Effector CD8-positive, alpha-beta T cell (primary cell): ENCODE measurements around the gene VWF.

ENCODE experiments used
- DNase-seq: peaks from one replicate; lab custom pipeline; 2025; lab: John Stamatoyannopoulos, UW

VWF gene

GRCh38 chr12:5977556-5977955 lies 146.9 kb downstream of the VWF start:
- DNase-seq, result no peak

GRCh38 chr12:5976711-5977110 lies 147.8 kb downstream of the VWF start:
- no peak for DNase-seq

GRCh38 chr12:5976196-5976595 lies 148.3 kb downstream of the VWF start:
- DNase-seq, result no peak

- DNase-seq, result no peak
Measured at GRCh38 chr12:5973461-5974115, 150.9 kb downstream of the VWF start.

- DNase-seq, result no peak
Measured at GRCh38 chr12:5972387-5972786, 152.1 kb downstream of the VWF start.

- no peak for DNase-seq
Measured at GRCh38 chr12:5971194-5971850, 153.1 kb downstream of the VWF start.

- DNase-seq, result no peak
Measured at GRCh38 chr12:5969974-5970690, 154.3 kb downstream of the VWF start.

- no peak for DNase-seq
Measured at GRCh38 chr12:5969156-5969973, 155.1 kb downstream of the VWF start.

GRCh38 chr12:5967645-5968415 lies 156.6 kb downstream of the VWF start:
- no peak for DNase-seq

GRCh38 chr12:5966486-5967095 lies 157.9 kb downstream of the VWF start:
- DNase-seq, result no peak

- peak; percentile 11 for DNase-seq
Measured at GRCh38 chr12:5965950-5966383, 158.5 kb downstream of the VWF start.

GRCh38 chr12:5964913-5965900 lies 159.3 kb downstream of the VWF start:
- no peak for DNase-seq

- no peak for DNase-seq
Measured at GRCh38 chr12:5963515-5963914, 161.0 kb downstream of the VWF start.

- no peak for DNase-seq
Measured at GRCh38 chr12:5960783-5961182, 163.7 kb downstream of the VWF start.

GRCh38 chr12:5956987-5957386 lies 167.5 kb downstream of the VWF start:
- no peak for DNase-seq

- DNase-seq, result no peak
Measured at GRCh38 chr12:5954661-5955060, 169.8 kb downstream of the VWF start.

- no peak for DNase-seq
Measured at GRCh38 chr12:5953835-5954586, 170.5 kb downstream of the VWF start.

GRCh38 chr12:5952031-5952430 lies 172.4 kb downstream of the VWF start:
- DNase-seq, result no peak

GRCh38 chr12:5948696-5949095 lies 175.8 kb downstream of the VWF start:
- DNase-seq, result no peak
